ENCODE data around the gene PSAP.
A peak's percentile ranks its signal among the peaks of the same experiment; 100 is the strongest.
"Not testable (repeated sequence)": the region's sequence is repeated elsewhere in the genome, so short reads cannot be mapped to it uniquely, and the experiment has no call there.

PSAP gene

GRCh38 chr10:71873582-71874211, 22.6 kb upstream of the PSAP start:
- no peak for DNase-seq

GRCh38 chr10:71869601-71870000, 18.6 kb upstream of the PSAP start:
- not testable (repeated sequence) for DNase-seq

- DNase-seq = no peak
Observed at GRCh38 chr10:71868192-71868697, 17.2 kb upstream of the PSAP start.

GRCh38 chr10:71865561-71866041, 14.6 kb upstream of the PSAP start:
- no peak for DNase-seq

GRCh38 chr10:71864911-71865361, 13.9 kb upstream of the PSAP start:
- DNase-seq = no peak

GRCh38 chr10:71863203-71863602, 12.2 kb upstream of the PSAP start:
- DNase-seq = no peak

GRCh38 chr10:71860243-71861029, 9.4 kb upstream of the PSAP start:
- DNase-seq = peak; percentile 69

- no peak for DNase-seq
Observed at GRCh38 chr10:71857934-71858890, 7.2 kb upstream of the PSAP start.

GRCh38 chr10:71856619-71857018, 5.6 kb upstream of the PSAP start:
- no peak for DNase-seq

- DNase-seq = no peak
Observed at GRCh38 chr10:71854031-71854430, 3.0 kb upstream of the PSAP start.

GRCh38 chr10:71852355-71852937, 1.4 kb upstream of the PSAP start:
- no peak for DNase-seq

- DNase-seq = not testable (repeated sequence)
Observed at GRCh38 chr10:71851465-71852095, 529 bp upstream of the PSAP start.

GRCh38 chr10:71850021-71850742, 869 bp downstream of the PSAP start:
- DNase-seq = no peak

GRCh38 chr10:71849461-71849908, 1.6 kb downstream of the PSAP start:
- no peak for DNase-seq

GRCh38 chr10:71848325-71849275, 2.5 kb downstream of the PSAP start:
- no peak for DNase-seq

GRCh38 chr10:71847418-71847817, 3.6 kb downstream of the PSAP start:
- DNase-seq = no peak

- DNase-seq = no peak
Observed at GRCh38 chr10:71846816-71847215, 4.2 kb downstream of the PSAP start.

GRCh38 chr10:71845410-71846405, 5.3 kb downstream of the PSAP start:
- DNase-seq = no peak

- no peak for DNase-seq
Observed at GRCh38 chr10:71844695-71845094, 6.4 kb downstream of the PSAP start.
